ENCODE results near the gene STAU1. TPM values are rescaled to one million over a fixed set of nuclear protein-coding genes. Genes with fewer than 3 reads are reported as not detected.

Gene STAU1
- total and polyA plus RNA-seq, 7 donors: 51.9 to 110 (median 82.8) TPM

DNA sequence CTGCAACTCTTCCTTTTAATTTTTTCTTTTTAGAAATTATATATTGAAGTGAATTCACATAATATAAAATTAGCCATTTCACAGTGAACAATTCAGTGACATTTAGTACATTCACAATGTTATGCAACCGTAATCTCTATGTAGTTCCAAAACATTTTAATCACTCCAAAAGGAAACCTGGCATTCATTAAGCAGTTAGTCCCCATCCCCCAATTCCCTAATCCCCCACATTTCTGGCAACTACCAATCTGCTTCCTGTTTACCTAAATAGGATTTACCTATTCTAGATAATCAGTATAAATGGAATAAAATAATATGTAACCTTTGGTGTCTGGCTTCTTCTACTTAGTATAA lies 22.6 kb upstream of the STAU1 start:
- 88% methylated on average over 1 of the region's 1 CpG for WGBS, 2 donors
- Histone ChIP-seq H3K36me3 (no peaks in the 10 kb centered on the region), H3K27ac (no peak overlapping the region), H3K9me3 (peaks cover 0 to 9% (median 0%) of the 10 kb centered on the region in 4 donors), H3K27me3 (no peaks in the 10 kb centered on the region), H3K4me3 (no peak overlapping the region), H3K4me1 (no peaks in the 10 kb centered on the region)
- TF ChIP-seq POLR2A (IDR thresholded peaks at IDR 0.05) (no peak), POLR2AphosphoS5 (IDR thresholded peaks at IDR 0.05) (no peak), EP300 (IDR thresholded peaks at IDR 0.05) (no peak)
- TF ChIP-seq, protein P1, sequence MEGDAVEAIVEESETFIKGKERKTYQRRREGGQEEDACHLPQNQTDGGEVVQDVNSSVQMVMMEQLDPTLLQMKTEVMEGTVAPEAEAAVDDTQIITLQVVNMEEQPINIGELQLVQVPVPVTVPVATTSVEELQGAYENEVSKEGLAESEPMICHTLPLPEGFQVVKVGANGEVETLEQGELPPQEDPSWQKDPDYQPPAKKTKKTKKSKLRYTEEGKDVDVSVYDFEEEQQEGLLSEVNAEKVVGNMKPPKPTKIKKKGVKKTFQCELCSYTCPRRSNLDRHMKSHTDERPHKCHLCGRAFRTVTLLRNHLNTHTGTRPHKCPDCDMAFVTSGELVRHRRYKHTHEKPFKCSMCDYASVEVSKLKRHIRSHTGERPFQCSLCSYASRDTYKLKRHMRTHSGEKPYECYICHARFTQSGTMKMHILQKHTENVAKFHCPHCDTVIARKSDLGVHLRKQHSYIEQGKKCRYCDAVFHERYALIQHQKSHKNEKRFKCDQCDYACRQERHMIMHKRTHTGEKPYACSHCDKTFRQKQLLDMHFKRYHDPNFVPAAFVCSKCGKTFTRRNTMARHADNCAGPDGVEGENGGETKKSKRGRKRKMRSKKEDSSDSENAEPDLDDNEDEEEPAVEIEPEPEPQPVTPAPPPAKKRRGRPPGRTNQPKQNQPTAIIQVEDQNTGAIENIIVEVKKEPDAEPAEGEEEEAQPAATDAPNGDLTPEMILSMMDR (IDR thresholded peaks at IDR 0.05): no peak
- intact Hi-C loops (cut with DNase I): no loop called here
- no peak for DNase-seq

DNA sequence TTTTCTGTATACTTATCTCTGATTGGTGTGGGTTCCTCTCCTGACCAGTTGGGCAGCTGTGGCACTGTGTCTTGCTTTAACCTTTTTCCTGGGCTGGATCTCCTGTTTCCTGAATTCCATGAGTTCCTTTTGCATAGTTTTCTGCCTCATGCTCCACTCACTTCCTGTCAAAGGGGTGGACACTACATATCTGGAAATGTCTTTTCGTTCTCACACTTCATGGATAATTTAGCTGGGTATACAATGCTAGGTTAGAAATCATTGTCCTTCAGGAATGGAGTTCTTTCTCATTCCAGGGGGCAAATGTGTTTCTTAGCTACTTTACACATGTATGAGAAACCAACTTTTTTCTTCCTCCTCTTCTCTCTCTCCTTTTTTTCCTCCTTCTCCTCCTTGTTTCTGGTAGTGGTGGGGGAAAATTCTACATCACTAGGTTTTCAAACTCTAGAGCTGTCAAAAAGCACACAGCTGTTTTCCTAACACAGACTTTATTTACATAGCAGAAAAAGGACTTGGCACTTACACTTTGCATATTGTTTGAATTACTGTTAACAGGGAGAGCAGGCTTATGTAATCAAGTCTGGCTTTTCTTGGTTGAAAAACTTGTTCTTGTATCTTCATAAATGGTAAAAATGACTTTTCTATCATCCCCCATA lies 22.1 kb upstream of the STAU1 start:
- TF ChIP-seq POLR2A (IDR thresholded peaks at IDR 0.05) (no peak), POLR2AphosphoS5 (IDR thresholded peaks at IDR 0.05) (no peak), EP300 (IDR thresholded peaks at IDR 0.05) (no peak)
- TF ChIP-seq, protein P1 (IDR thresholded peaks at IDR 0.05): no peak
- intact Hi-C loops (cut with DNase I): no loop called here
- H3K27ac ChIP-seq: no peak overlapping the region
- no peaks in the 10 kb centered on the region for H3K4me1 ChIP-seq
- no peaks in the 10 kb centered on the region for H3K27me3 ChIP-seq
- peaks cover 0 to 9% (median 0%) of the 10 kb centered on the region in 4 donors for H3K9me3 ChIP-seq
- H3K36me3 ChIP-seq: no peaks in the 10 kb centered on the region
- 91 to 95% methylated on average over 1 of the region's 1 CpG for WGBS, 2 donors
- no peak for DNase-seq
- no peak overlapping the region for H3K4me3 ChIP-seq

DNA sequence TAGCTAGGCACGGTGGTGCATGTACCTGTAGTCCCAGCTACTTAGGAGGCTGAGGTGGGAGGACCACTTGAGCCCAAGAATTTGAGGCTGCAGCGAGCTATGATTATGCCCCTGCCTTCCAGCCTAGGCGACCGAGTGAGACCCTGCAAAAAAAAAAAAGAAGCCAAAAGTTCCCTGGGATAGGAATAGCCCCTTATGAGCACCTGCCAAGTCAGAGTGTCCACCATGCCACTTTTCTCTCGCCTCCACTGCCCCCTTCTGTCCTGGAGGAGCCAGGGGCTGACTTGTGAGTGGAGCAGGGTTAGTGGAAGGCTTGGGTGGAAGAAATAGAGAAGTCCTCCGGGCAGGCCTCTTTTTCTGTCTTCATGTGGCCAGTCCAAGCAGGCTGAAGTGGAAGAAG lies 18.9 kb upstream of the STAU1 start:
- TF ChIP-seq EP300 (IDR thresholded peaks at IDR 0.05) (no peak), POLR2AphosphoS5 (IDR thresholded peaks at IDR 0.05) (no peak), POLR2A (IDR thresholded peaks at IDR 0.05) (no peak)
- TF ChIP-seq, protein P1 (IDR thresholded peaks at IDR 0.05): no peak
- 92% methylated on average over 6 of the region's 6 CpGs for WGBS, 2 donors
- Histone ChIP-seq H3K27ac (no peak overlapping the region), H3K4me3 (no peak overlapping the region), H3K4me1 (no peaks in the 10 kb centered on the region), H3K36me3 (no peaks in the 10 kb centered on the region), H3K9me3 (peaks cover 0 to 9% (median 0%) of the 10 kb centered on the region in 4 donors), H3K27me3 (no peaks in the 10 kb centered on the region)
- intact Hi-C loops (cut with DNase I): no loop called here
- no peak for DNase-seq

DNA sequence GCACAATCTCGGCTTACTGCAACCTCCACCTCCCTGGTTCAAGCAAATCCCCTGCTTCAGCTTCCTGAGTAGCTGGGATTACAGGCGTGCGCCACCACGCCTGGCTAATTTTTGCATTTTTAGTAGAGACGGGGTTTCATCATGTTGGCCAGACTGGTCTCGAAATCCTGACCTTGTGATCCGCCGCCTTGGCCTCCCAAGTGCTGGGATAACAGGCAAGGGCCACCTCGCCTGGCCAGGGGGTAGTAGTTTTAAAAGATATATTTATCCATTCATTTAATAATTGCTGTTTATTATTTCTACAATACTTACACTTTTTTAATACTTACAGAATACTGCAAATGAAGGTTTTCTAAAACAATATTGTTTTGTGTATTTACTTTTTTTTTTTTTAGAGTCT lies 15.6 kb upstream of the STAU1 start:
- Histone ChIP-seq H3K4me3 (no peak overlapping the region), H3K4me1 (no peaks in the 10 kb centered on the region), H3K27me3 (no peaks in the 10 kb centered on the region), H3K9me3 (no peaks in the 10 kb centered on the region), H3K36me3 (no peaks in the 10 kb centered on the region), H3K27ac (no peak overlapping the region)
- intact Hi-C loops (cut with DNase I): no loop called here
- DNase-seq: peak; percentile 21
- WGBS, 2 donors: 78 to 95% methylated on average over 9 of the region's 9 CpGs
- TF ChIP-seq EP300 (IDR thresholded peaks at IDR 0.05) (no peak), POLR2AphosphoS5 (IDR thresholded peaks at IDR 0.05) (no peak), POLR2A (IDR thresholded peaks at IDR 0.05) (no peak)
- TF ChIP-seq, protein P1 (IDR thresholded peaks at IDR 0.05): no peak

DNA sequence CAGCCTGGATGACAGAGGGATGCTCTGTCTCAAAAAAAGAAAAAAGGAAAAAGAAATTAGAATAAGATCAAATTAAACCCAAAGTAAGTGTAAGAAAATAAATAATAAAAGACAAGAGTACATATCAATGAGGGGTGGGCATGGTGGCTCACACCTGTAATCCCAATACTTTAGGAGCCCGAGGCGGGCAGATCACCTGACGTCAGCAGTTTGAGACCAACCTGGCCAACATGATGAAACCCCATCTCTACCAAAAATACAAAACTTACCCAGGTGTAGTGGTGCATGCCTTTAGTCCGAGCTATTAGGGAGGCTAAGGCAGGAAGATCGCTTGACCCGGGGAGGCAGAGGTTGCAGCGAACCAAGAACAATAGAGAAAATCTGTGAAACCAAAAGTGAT lies 14.9 kb upstream of the STAU1 start:
- Histone ChIP-seq H3K27me3 (no peaks in the 10 kb centered on the region), H3K9me3 (no peaks in the 10 kb centered on the region), H3K4me3 (no peak overlapping the region), H3K27ac (no peak overlapping the region), H3K4me1 (no peaks in the 10 kb centered on the region), H3K36me3 (no peaks in the 10 kb centered on the region)
- intact Hi-C loops (cut with DNase I): no loop called here
- peak; percentile 12 for DNase-seq
- WGBS, 2 donors: 91 to 96% methylated on average over 7 of the region's 7 CpGs
- TF ChIP-seq EP300 (IDR thresholded peaks at IDR 0.05): no peak
- TF ChIP-seq, protein P1 (IDR thresholded peaks at IDR 0.05): no peak
- TF ChIP-seq POLR2AphosphoS5 (IDR thresholded peaks at IDR 0.05): no peak
- TF ChIP-seq POLR2A (IDR thresholded peaks at IDR 0.05): no peak

Measured in sigmoid colon (tissue), 7 donors.